ENCODE data around the gene RNF213. TPM values are rescaled to one million over a fixed set of nuclear protein-coding genes. Genes with fewer than 3 reads are reported as not detected.

RNF213 gene
- total RNA-seq, 1 donor from 2014 or later, result 29.6 TPM

- Mint-ChIP-seq H3K36me3 (ENCODE audit: low read depth) (no peaks in the 10 kb centered on the region), H3K27me3 (ENCODE audit: low read depth) (no peaks in the 10 kb centered on the region), H3K9me3 (no peaks in the 10 kb centered on the region), H3K27ac (ENCODE audit: unreplicated experiment) (no peak overlapping the region), H3K4me1 (peaks cover 12% of the 10 kb centered on the region), H3K4me3 (no peak overlapping the region)
- no peak for DNase-seq (ENCODE audit: low read depth, low spot score)
- no peak for TF ChIP-seq CTCF (conservative IDR thresholded peaks at IDR 0.05)
Measured at GRCh38 chr17:80279895-80280294, 19.2 kb downstream of the RNF213 start.

- Mint-ChIP-seq H3K36me3 (ENCODE audit: low read depth) (no peaks in the 10 kb centered on the region), H3K27ac (ENCODE audit: unreplicated experiment) (no peak overlapping the region), H3K27me3 (ENCODE audit: low read depth) (no peaks in the 10 kb centered on the region), H3K4me3 (no peak overlapping the region), H3K9me3 (no peaks in the 10 kb centered on the region), H3K4me1 (peaks cover 8% of the 10 kb centered on the region)
- TF ChIP-seq CTCF (conservative IDR thresholded peaks at IDR 0.05), result no peak
- no peak for DNase-seq (ENCODE audit: low read depth, low spot score)
Measured at GRCh38 chr17:80281516-80281915, 20.9 kb downstream of the RNF213 start.

GRCh38 chr17:80283116-80283852, 22.6 kb downstream of the RNF213 start:
- Mint-ChIP-seq H3K4me1 (peaks cover 10% of the 10 kb centered on the region), H3K36me3 (ENCODE audit: low read depth) (no peaks in the 10 kb centered on the region), H3K27me3 (ENCODE audit: low read depth) (no peaks in the 10 kb centered on the region), H3K27ac (ENCODE audit: unreplicated experiment) (no peak overlapping the region), H3K9me3 (no peaks in the 10 kb centered on the region), H3K4me3 (no peak overlapping the region)
- DNase-seq (ENCODE audit: low read depth, low spot score), result no peak
- no peak for TF ChIP-seq CTCF (conservative IDR thresholded peaks at IDR 0.05)

GRCh38 chr17:80284631-80285030, 24.0 kb downstream of the RNF213 start:
- Mint-ChIP-seq H3K27ac (ENCODE audit: unreplicated experiment) (no peak overlapping the region), H3K4me3 (no peak overlapping the region), H3K9me3 (no peaks in the 10 kb centered on the region), H3K27me3 (ENCODE audit: low read depth) (no peaks in the 10 kb centered on the region), H3K36me3 (ENCODE audit: low read depth) (no peaks in the 10 kb centered on the region), H3K4me1 (peaks cover 13% of the 10 kb centered on the region)
- TF ChIP-seq CTCF (conservative IDR thresholded peaks at IDR 0.05), result no peak
- no peak for DNase-seq (ENCODE audit: low read depth, low spot score)

- H3K27ac Mint-ChIP-seq (ENCODE audit: unreplicated experiment), result no peak overlapping the region
- H3K27me3 Mint-ChIP-seq (ENCODE audit: low read depth), result no peaks in the 10 kb centered on the region
- H3K9me3 Mint-ChIP-seq, result no peaks in the 10 kb centered on the region
- H3K4me3 Mint-ChIP-seq, result no peak overlapping the region
- peaks cover 9% of the 10 kb centered on the region for H3K4me1 Mint-ChIP-seq
- peaks cover 2% of the 10 kb centered on the region for H3K36me3 Mint-ChIP-seq (ENCODE audit: low read depth)
- DNase-seq (ENCODE audit: low read depth, low spot score), result no peak
- TF ChIP-seq CTCF (conservative IDR thresholded peaks at IDR 0.05), result no peak
Measured at GRCh38 chr17:80285237-80285920, 24.7 kb downstream of the RNF213 start.

Measured in neural crest cell (in vitro differentiated cells).